ENCODE data around the gene ZNF605. TPM values are rescaled to one million over a fixed set of nuclear protein-coding genes. Genes with fewer than 3 reads are reported as not detected.

ZNF605 gene
- total and polyA plus RNA-seq, 10 of the 15 experiments (the other 5 are each of a cell fraction or from before 2014, with no cell fraction given): 0.95 to 4.8 (median 2.5) TPM

- no peak for TF ChIP-seq BACH1 (IDR thresholded peaks at IDR 0.05; ENCODE audit: borderline replicate concordance)
- TF ChIP-seq BRCA1 (IDR thresholded peaks at IDR 0.05; ENCODE audit: low read depth, low read length): no peak
- no peak for TF ChIP-seq ATF7 (IDR thresholded peaks at IDR 0.05; ENCODE audit: low read depth)
- peak; percentile 77 for TF ChIP-seq CREB1 (IDR thresholded peaks at IDR 0.05; ENCODE audit: low read depth)
- peak; percentile 45 to 47; a peak in 3 of 4 replicates for TF ChIP-seq IKZF2 (IDR thresholded peaks at IDR 0.05)
- TF ChIP-seq ZBTB40 (IDR thresholded peaks at IDR 0.05; ENCODE audit: borderline replicate concordance): peak; percentile 80
- peak; percentile 89 for TF ChIP-seq SREBF1 (IDR thresholded peaks at IDR 0.05; ENCODE audit: low read length)
- 0 out of 2 replicates have a peak, but pooled peaks have one; percentile 24 for TF ChIP-seq MEF2A (IDR thresholded peaks at IDR 0.05; ENCODE audit: insufficient read depth, low read depth, low read length)
- TF ChIP-seq NFIC (IDR thresholded peaks at IDR 0.05; ENCODE audit: low read depth, low read length): no peak
- TF ChIP-seq IRF3 (IDR thresholded peaks at IDR 0.05): no peak
- TF ChIP-seq NR2F1 (conservative IDR thresholded peaks at IDR 0.05): peak; percentile 59
- TF ChIP-seq BCL3 (IDR thresholded peaks at IDR 0.05; ENCODE audit: borderline replicate concordance, insufficient read depth, low read depth, low read length, poor library complexity, severe bottlenecking): no peak
- no peak for TF ChIP-seq RCOR1 (conservative IDR thresholded peaks at IDR 0.05; ENCODE audit: low read depth, low read length)
- TF ChIP-seq SMAD1 (IDR thresholded peaks at IDR 0.05; ENCODE audit: low read depth, partially characterized antibody): no peak
- TF ChIP-seq EED (IDR thresholded peaks at IDR 0.05; ENCODE audit: low read depth): peak; percentile 33; the same call in 1 of the 2 replicates
- TF ChIP-seq RAD51 (IDR thresholded peaks at IDR 0.05): no peak
- no peak for TF ChIP-seq CHD4 (IDR thresholded peaks at IDR 0.05)
- no peak for TF ChIP-seq HDAC6 (IDR thresholded peaks at IDR 0.05; ENCODE audit: unreplicated experiment)
- no peak for TF ChIP-seq CHD1 (IDR thresholded peaks at IDR 0.05; ENCODE audit: low read depth, low read length)
- 0 out of 2 replicates have a peak, but pooled peaks have one; percentile 17 for TF ChIP-seq NRF1 (conservative IDR thresholded peaks at IDR 0.05; ENCODE audit: low read depth, low read length)
- no peak for TF ChIP-seq PAX8 (IDR thresholded peaks at IDR 0.05)
Measured at GRCh38 chr12:132956011-132956788, at the start of gene ZNF605 (continued).

Measured in GM12878 (cell line).